Keratinocyte (primary cell): ENCODE data around the gene TRPV4. TPM values are rescaled to one million over a fixed set of nuclear protein-coding genes. Genes with fewer than 3 reads are reported as not detected.

Experiments used
- DNase-seq: peaks from one replicate; pipeline ENCODE4 v3.0.0-alpha.2; 2011; ENCODE audit warnings: low read depth, missing footprints, low spot score
- FAIRE-seq: peaks from 2 replicates; lab custom pipeline; 2011; peaks lifted over from hg19 to GRCh38; lab: Jason Lieb, UNC
- H2AFZ ChIP-seq: 2 replicates; pipeline ENCODE4 v1.6.0; 2012; ENCODE audit warnings: low read length, control low read depth, inconsistent platforms; ENCODE audit not compliant: control insufficient read depth
- H3K27ac ChIP-seq: 2 replicates; pipeline ENCODE4 v1.5.1; 2011; ENCODE audit warnings: low read length; ENCODE audit not compliant: control insufficient read depth, insufficient read depth
- H3K27me3 ChIP-seq: 3 replicates; pipeline ENCODE4 v1.6.0; 2011; ENCODE audit warnings: low read length; ENCODE audit not compliant: control insufficient read depth, insufficient read depth; ENCODE audit errors: extremely low read depth
- H3K36me3 ChIP-seq, 2 experiments: 2 replicates in 1 of 2; 3 replicates in 1 of 2; pipeline ENCODE4 v1.5.1; 2011; ENCODE audit warnings: low read length in 2 of 2, mild to moderate bottlenecking in 1 of 2; ENCODE audit not compliant: control insufficient read depth in 2 of 2, insufficient read depth in 2 of 2; ENCODE audit errors: extremely low read depth in 1 of 2
- H3K4me1 ChIP-seq: 3 replicates; pipeline ENCODE4 v1.5.1; 2011; ENCODE audit warnings: low read length; ENCODE audit not compliant: control insufficient read depth, insufficient read depth; ENCODE audit errors: extremely low read depth
- H3K4me2 ChIP-seq: 3 replicates; pipeline ENCODE4 v1.6.0; 2011; ENCODE audit warnings: low read depth, low read length; ENCODE audit not compliant: control insufficient read depth, insufficient read depth; ENCODE audit errors: extremely low read depth
- H3K4me3 ChIP-seq, 3 experiments: fragments of 200-600 bp in 1 of 3; sonication (generic) in 1 of 3; 2 replicates in 2 of 3; 3 replicates in 1 of 3; pipeline ENCODE4 v1.5.1; 2011 to 2016; ENCODE audit warnings: low read length in 3 of 3, mild to moderate bottlenecking in 3 of 3, control low read depth in 2 of 3, inconsistent platforms in 1 of 3, low read depth in 1 of 3, mixed read lengths in 1 of 3, mixed run types in 1 of 3, moderate library complexity in 1 of 3; ENCODE audit not compliant: control insufficient read depth in 2 of 3, insufficient read depth in 2 of 3; ENCODE audit errors: extremely low read depth in 1 of 3
- H3K79me2 ChIP-seq: 2 replicates; pipeline ENCODE4 v1.6.0; 2012; ENCODE audit warnings: low read length; ENCODE audit not compliant: control insufficient read depth, insufficient read depth
- H3K9ac ChIP-seq: 3 replicates; pipeline ENCODE4 v1.6.0; 2011; ENCODE audit warnings: low read length; ENCODE audit not compliant: control insufficient read depth, insufficient read depth; ENCODE audit errors: extremely low read depth
- H3K9me1 ChIP-seq: 3 replicates; pipeline ENCODE4 v1.6.0; 2011; ENCODE audit warnings: low read length; ENCODE audit not compliant: control insufficient read depth, insufficient read depth; ENCODE audit errors: extremely low read depth
- H3K9me3 ChIP-seq: 2 replicates; pipeline ENCODE4 v1.5.1; 2012; ENCODE audit warnings: low read depth, low read length; ENCODE audit not compliant: control insufficient read depth
- H4K20me1 ChIP-seq: 3 replicates; pipeline ENCODE4 v1.6.0; 2011; ENCODE audit warnings: low read length; ENCODE audit not compliant: control insufficient read depth, insufficient read depth; ENCODE audit errors: extremely low read depth
- CTCF ChIP-seq, 3 experiments: IDR thresholded peaks in 1 of 3; conservative IDR thresholded peaks in 1 of 3; optimal IDR thresholded peaks in 1 of 3; 2 replicates in 2 of 3; 3 replicates in 1 of 3; pipeline versions ENCODE3 to v1.5.1; 2011; ENCODE audit warnings: low read length in 3 of 3, mild to moderate bottlenecking in 3 of 3, moderate library complexity in 2 of 3, control low read depth in 1 of 3, inconsistent platforms in 1 of 3; ENCODE audit not compliant: insufficient read depth in 2 of 3; ENCODE audit errors: extremely low read depth in 1 of 3
- EZH2 ChIP-seq: IDR thresholded peaks from one replicate; pipeline ENCODE4 v1.6.1; 2012; ENCODE audit warnings: inconsistent platforms, mild to moderate bottlenecking, low read length, moderate library complexity
- dilution Hi-C: fragments of 300-500 bp; cut with MboI; formaldehyde crosslinking; loops from one replicate; pipeline ENCODE4 v1.7.0; 2020; ENCODE audit warnings: low sequenced_read_pairs; ENCODE audit not compliant: extremely low pct_ligation_motif_present
- polyA plus RNA-seq, 5 experiments: library from polyadenylated mRNA; depleted of rRNA in 3 of 5; stranded (reverse) in 3 of 5; stranded (forward) in 1 of 5; unstranded in 1 of 5; fragments of >200 nt; gene quantifications; 1 replicate in 1 of 5; 2 replicates in 3 of 5; 3 replicates in 1 of 5; pipeline versions ENCODE4 v1.2.1 to v1.2.3, GENCODE V29; 2011 to 2012; ENCODE audit warnings: missing spikeins in 2 of 5, low read depth in 1 of 5, low replicate concordance in 1 of 5

TRPV4 gene
- polyA plus RNA-seq, 1 donor (not counting 4 experiments of a cell fraction or from before 2014, with no cell fraction given): 0.46 TPM

- H3K79me2 ChIP-seq: no peaks in the 10 kb centered on the region
- no peaks in the 10 kb centered on the region for H3K4me1 ChIP-seq
- no peak overlapping the region for H3K27ac ChIP-seq
- no peaks in the 10 kb centered on the region for H3K36me3 ChIP-seq
- no peak overlapping the region for H2AFZ ChIP-seq
- no peaks in the 10 kb centered on the region for H4K20me1 ChIP-seq
- H3K9me3 ChIP-seq: no peaks in the 10 kb centered on the region
- H3K4me2 ChIP-seq: no peak overlapping the region
- dilution Hi-C loops: no loop called here
- FAIRE-seq: no peak
- H3K4me3 ChIP-seq: no peak overlapping the region
- H3K9ac ChIP-seq: no peak overlapping the region
- no peak for TF ChIP-seq CTCF (optimal IDR thresholded peaks at IDR 0.05 in 1 of 3, IDR thresholded peaks at IDR 0.05 in 1 of 3, conservative IDR thresholded peaks at IDR 0.05 in 1 of 3; ENCODE audit: extremely low read depth in 1 of 3, insufficient read depth in 2 of 3, low read length in 3 of 3)
- TF ChIP-seq EZH2: no peak
- DNase-seq: no peak
- no peaks in the 10 kb centered on the region for H3K27me3 ChIP-seq
- no peaks in the 10 kb centered on the region for H3K9me1 ChIP-seq
Observed at GRCh38 chr12:109800536-109800935, 32.7 kb downstream of the TRPV4 start.

GRCh38 chr12:109798691-109799090 lies 34.5 kb downstream of the TRPV4 start:
- Histone ChIP-seq H3K9me3 (no peaks in the 10 kb centered on the region), H3K27me3 (no peaks in the 10 kb centered on the region), H4K20me1 (no peaks in the 10 kb centered on the region), H3K36me3 (no peaks in the 10 kb centered on the region), H2AFZ (no peak overlapping the region), H3K4me1 (peaks cover 5% of the 10 kb centered on the region), H3K4me2 (no peak overlapping the region), H3K79me2 (no peaks in the 10 kb centered on the region), H3K9ac (no peak overlapping the region), H3K27ac (no peak overlapping the region), H3K4me3 (no peak overlapping the region), H3K9me1 (no peaks in the 10 kb centered on the region)
- dilution Hi-C loops: loop anchor here (25.0 kb wide), 2 partner anchors 161 to 261 kb away; no protein-coding TSS in a partner anchor
- DNase-seq (no peak), FAIRE-seq (no peak)
- no peak for TF ChIP-seq CTCF (optimal IDR thresholded peaks at IDR 0.05 in 1 of 3, IDR thresholded peaks at IDR 0.05 in 1 of 3, conservative IDR thresholded peaks at IDR 0.05 in 1 of 3; ENCODE audit: extremely low read depth in 1 of 3, insufficient read depth in 2 of 3, low read length in 3 of 3)
- no peak for TF ChIP-seq EZH2
